Activated naive CD4-positive, alpha-beta T cell treated with anti-CD3 and anti-CD28 coated beads, Interleukin-2, amount 50 U/mL, for 72 hours (primary cell): ENCODE measurements around the gene CD3G. TPM values are rescaled to one million over a fixed set of nuclear protein-coding genes. Genes with fewer than 3 reads are reported as not detected.

Experiments used
- ATAC-seq, 2 donors: fragments of 150-1000 bp; cut with Tn5 transposase; 2 replicates each; pipeline ENCODE4 v1.10.0; 2021; ENCODE audit warnings: mild to moderate bottlenecking in 2 of 2, moderate library complexity in 2 of 2
- DNase-seq, 2 donors: peaks; one replicate each; pipeline ENCODE4 v3.0.0; 2021 to 2022; ENCODE audit warnings: low spot score in 2 of 2
- H3K27ac Mint-ChIP-seq, 2 donors: one replicate each; pipeline ENCODE4 v1.8.0; 2022; ENCODE audit warnings: mild to moderate bottlenecking in 2 of 2, mixed read lengths in 2 of 2
- H3K36me3 Mint-ChIP-seq, 2 donors: one replicate each; pipeline ENCODE4 v1.8.0; 2022; ENCODE audit warnings: mixed read lengths in 2 of 2
- H3K9me3 Mint-ChIP-seq, 2 donors: one replicate each; pipeline ENCODE4 v1.8.0; 2022; ENCODE audit warnings: mixed read lengths in 2 of 2
- total RNA-seq, 2 donors: library from RNA; stranded (reverse); gene quantifications; one replicate each; pipeline ENCODE4 v1.2.3, GENCODE V29; 2022

The CD3G gene
- total RNA-seq, 2 donors from 2014 or later = 82.9 to 123 TPM

DNA sequence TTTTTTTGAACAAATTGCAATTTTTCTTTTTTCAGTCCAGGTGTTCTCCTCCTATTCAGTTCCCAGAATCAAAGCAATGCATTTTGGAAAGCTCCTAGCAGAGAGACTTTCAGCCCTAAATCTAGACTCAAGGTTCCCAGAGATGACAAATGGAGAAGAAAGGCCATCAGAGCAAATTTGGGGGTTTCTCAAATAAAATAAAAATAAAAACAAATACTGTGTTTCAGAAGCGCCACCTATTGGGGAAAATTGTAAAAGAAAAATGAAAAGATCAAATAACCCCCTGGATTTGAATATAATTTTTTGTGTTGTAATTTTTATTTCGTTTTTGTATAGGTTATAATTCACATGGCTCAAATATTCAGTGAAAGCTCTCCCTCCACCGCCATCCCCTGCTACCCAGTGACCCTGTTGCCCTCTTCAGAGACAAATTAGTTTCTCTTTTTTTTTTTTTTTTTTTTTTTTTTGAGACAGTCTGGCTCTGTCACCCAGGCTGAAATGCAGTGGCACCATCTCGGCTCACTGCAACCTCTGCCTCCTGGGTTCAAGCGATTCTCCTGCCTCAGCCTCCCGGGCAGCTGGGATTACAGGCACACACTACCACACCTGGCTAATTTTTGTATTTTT lies 9.1 kb downstream of the CD3G start:
- no peak for DNase-seq
- no peaks in the 10 kb centered on the region for H3K9me3 Mint-ChIP-seq
- peaks cover 10 to 15% of the 10 kb centered on the region in 2 donors for H3K36me3 Mint-ChIP-seq
- ATAC-seq = no peak
- H3K27ac Mint-ChIP-seq = peak overlapping the region; percentile 70 to 80

DNA sequence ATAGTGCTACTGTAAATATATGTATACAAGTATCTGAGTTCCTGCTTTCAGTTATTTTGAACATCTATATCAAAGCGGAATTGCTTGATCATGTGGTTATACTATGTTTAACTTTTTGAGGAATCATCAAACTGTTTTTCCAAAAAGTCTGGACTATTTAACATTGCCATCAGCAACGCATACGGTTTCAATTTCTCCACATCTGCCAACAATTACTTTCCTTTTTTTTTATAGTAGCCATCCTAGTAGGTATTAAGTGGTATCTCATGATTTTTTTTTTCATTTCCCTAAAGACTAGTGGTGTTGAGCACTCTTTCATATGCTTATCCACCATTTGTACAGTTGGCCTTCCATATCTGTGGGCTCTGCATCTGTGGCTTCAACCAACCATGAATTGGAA lies 13.9 kb downstream of the CD3G start:
- Mint-ChIP-seq H3K27ac (peak overlapping the region in 1 of 2 donors; percentile 98), H3K36me3 (peaks cover 6 to 13% of the 10 kb centered on the region in 2 donors), H3K9me3 (no peaks in the 10 kb centered on the region)
- no peak for DNase-seq
- no peak for ATAC-seq

DNA sequence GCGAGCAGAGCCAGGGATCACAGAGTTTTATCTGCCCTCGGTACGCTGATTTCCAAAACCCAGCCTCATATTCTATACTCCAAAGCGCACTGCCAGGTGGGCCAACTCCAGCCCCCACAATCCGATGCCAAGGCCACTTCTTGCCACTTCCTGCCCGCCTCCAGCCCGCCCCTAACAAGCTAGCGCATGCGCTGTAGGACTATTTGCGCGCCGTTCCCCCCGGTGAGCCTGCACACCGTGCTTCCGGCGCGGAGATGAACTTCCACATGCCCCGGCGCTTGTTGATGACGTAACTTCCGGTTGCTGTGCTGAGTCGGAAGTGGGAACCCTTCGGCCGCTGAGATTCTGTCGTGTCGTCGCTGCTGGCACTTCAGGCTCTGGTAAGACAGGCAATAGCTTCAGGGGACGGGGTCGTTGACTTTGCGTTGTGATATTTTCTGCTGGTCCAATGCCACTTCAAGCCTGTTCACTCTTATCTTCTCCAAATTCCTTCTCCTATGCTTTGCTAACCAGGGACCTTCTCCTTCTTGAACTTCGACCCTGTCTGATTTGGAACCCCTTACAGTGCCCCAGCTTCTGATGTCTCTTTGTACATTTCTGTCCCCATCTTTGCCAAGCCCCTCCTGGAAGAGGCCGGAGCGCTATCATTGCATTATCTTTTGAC lies 15.3 kb downstream of the CD3G start, which contains the start of gene UBE4A:
UBE4A (plus strand) TSS at position 306 of the 664 bp plus-strand sequence. CDS start 5,481 bp downstream, outside the sequence.
- peak; percentile 94 to 99 for DNase-seq
- H3K27ac Mint-ChIP-seq = peak within 1 kb of the TSS; percentile 98 to 99
- no peaks in the 10 kb centered on the region for H3K9me3 Mint-ChIP-seq
- ATAC-seq = peak; percentile 97
- peaks cover 11 to 13% of the 10 kb centered on the region in 2 donors for H3K36me3 Mint-ChIP-seq

DNA sequence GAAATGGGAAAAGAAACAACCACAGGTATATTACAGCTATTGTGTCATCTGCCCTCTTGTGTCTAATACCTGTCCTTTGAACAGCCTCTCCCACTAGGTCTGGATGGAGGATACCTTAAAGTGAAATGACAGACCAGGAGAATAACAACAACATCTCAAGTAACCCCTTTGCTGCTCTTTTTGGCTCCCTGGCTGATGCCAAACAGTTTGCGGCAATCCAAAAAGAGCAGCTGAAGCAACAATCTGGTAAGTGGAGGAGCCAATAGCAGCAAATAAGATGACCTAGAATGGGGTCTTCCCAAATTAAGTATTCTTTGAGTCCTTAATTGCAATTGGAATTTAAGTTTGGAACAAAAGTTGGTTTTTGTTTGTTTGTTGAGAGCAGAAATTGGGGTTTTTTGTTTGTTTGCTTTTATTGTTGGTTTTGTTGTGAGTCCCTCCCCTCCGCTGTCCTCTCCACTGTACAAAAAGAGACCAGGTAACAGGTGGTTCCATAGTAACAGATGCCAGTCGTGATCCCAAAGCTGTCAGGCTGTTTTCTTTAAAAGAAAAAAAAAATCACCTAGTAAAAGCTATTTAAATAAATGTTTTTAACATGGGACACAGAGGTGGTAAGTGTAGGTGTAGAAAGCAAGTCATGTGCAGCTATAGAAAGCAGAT lies 20.9 kb downstream of the CD3G start:
- ATAC-seq = no peak
- DNase-seq = no peak
- Mint-ChIP-seq H3K36me3 (peaks cover 8 to 21% of the 10 kb centered on the region in 2 donors), H3K9me3 (no peaks in the 10 kb centered on the region), H3K27ac (peak overlapping the region in 1 of 2 donors; percentile 47)

DNA sequence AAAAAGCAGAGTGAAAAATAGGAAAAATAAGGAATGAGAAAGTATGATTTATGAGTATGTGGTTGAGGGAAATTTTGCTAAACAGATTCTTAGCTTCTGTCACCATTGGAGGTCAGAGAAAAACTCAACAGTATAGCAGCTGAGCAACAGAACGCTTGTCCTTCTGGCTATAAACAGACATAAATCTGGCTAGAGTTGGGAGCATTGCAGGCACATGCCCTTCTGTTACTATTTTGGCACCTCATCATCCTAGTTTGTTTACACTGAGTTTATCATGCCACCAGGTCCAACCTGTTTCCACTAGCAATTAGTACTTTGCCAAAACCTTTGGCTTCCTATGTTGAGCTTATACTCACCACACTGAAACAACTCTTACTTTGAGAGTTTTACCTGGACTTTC lies 22.1 kb downstream of the CD3G start:
- Mint-ChIP-seq H3K27ac (peak overlapping the region in 1 of 2 donors; percentile 23), H3K9me3 (no peaks in the 10 kb centered on the region), H3K36me3 (peaks cover 8 to 21% of the 10 kb centered on the region in 2 donors)
- no peak for ATAC-seq
- no peak for DNase-seq

DNA sequence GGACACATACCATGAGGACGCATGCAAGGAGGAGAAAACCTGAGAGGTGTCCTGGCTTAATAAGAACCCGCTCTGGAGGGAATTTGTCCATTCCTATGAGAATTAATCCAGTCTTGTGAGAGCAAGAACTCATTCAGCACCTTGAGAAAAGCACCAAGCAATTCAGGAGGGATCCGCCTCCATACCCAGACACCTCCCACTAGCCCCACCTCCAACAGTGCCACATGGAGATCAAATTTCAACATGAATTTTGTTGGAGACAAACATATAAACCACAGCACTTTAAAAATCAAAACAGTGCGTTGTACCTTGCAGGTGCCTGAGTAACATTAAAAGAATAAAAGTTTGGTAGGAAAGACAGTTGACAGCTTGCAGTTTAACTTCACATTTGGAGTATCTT lies 26.6 kb downstream of the CD3G start:
- peaks cover 11 to 21% of the 10 kb centered on the region in 2 donors for H3K36me3 Mint-ChIP-seq
- ATAC-seq = no peak
- DNase-seq = no peak

DNA sequence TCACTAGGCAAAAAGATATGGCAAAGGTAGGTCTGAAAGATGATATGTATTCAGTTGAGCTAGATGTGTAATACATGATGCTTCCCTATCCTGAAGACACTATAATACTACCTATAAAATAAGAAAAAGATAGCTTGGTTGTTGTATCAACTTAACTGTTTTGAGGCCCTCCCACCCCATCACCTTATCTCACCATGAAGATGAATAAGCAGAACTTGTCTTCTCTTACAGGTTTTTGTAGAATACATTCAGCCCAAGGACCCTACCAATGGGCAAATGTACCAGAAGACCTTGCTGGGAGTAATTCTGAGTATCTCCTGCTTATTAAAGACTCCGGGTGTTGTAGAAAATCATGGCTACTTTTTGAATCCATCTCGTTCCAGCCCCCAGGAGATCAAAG lies 29.1 kb downstream of the CD3G start:
- Mint-ChIP-seq H3K36me3 (peaks cover 11 to 21% of the 10 kb centered on the region in 2 donors), H3K9me3 (no peaks in the 10 kb centered on the region), H3K27ac (no peak overlapping the region)
- ATAC-seq = no peak
- no peak for DNase-seq

More for the DNA sequence above, 26.6 kb downstream of the CD3G start:
- peak overlapping the region in 1 of 2 donors; percentile 81 for H3K27ac Mint-ChIP-seq
- no peaks in the 10 kb centered on the region for H3K9me3 Mint-ChIP-seq

DNA sequence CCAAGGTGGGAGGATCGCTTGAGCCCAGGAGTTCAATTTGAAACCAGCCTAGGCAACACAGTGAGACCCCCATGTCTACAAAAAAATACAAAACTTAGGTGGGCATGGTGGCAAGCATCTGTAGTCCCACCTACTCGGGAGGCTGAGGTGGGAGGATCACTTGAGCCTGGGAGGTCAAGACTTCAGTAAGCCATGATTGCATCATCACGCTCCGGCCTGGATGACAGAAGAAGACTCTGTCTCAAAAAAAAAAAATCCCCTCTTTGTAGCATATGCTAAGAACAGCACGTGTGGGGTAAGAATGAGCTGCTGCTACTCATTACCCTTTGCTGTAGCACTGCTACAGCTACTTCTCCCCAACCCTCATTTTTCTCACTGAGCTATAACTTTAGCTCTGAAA lies 29.7 kb downstream of the CD3G start:
- Mint-ChIP-seq H3K27ac (no peak overlapping the region), H3K36me3 (peaks cover 8 to 15% of the 10 kb centered on the region in 2 donors), H3K9me3 (no peaks in the 10 kb centered on the region)
- ATAC-seq (no peak), DNase-seq (no peak)

DNA sequence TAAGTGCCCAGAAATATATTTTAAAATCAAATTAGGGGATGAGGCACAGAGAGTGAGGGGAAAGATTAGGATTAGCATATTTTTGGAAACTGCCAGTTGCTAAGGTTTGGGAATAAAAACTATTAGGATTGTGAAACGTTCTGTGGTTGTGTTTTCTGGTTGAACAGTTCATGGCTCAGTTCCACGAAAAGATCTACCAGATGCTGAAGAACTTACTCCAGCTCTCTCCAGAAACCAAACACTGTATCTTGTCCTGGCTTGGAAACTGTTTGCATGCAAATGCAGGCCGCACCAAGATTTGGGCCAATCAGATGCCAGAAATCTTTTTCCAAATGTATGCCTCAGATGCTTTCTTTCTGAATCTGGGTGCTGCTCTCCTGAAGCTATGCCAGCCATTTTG lies 30.6 kb downstream of the CD3G start:
- Mint-ChIP-seq H3K36me3 (peaks cover 6 to 11% of the 10 kb centered on the region in 2 donors), H3K27ac (no peak overlapping the region), H3K9me3 (no peaks in the 10 kb centered on the region)
- ATAC-seq (no peak), DNase-seq (no peak)

DNA sequence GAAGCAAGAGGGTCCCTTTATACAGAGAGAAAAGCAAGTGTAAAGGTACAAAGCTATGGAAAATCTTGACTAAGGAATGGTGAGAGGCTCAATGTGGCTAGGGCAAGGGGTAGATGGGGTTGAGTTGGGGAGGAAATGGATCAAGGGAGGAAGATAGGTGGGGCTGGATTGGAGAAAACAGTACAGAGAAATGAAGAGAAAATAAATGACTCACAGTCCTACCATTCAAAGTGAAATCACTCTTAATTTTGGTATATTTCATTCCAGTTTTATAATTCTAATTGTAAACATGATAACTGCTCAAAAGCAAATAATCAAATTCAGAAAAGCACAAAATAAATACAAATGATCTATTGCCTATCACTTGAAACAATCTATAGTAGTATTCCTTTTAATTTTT lies 31.8 kb downstream of the CD3G start:
- Mint-ChIP-seq H3K36me3 (peaks cover 6 to 13% of the 10 kb centered on the region in 2 donors), H3K27ac (peak overlapping the region in 1 of 2 donors; percentile 33), H3K9me3 (no peaks in the 10 kb centered on the region)
- ATAC-seq = peak in 1 of 2 donors; percentile 48
- DNase-seq = no peak

DNA sequence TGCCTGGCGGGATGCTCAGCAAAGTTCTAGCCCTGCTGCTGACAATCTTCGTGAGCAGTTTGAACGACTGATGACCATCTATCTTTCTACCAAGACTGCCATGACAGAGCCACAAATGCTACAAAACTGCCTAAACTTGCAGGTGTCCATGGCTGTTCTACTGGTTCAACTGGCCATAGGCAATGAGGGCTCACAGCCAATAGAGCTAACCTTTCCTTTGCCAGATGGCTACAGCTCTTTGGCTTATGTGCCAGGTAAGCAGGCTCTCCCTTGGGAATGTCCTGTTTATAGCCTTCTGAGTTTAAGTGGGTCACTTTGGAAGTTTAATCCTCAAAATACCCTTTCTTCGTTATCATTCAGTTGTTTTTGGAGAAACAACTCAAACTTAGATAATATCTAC lies 35.4 kb downstream of the CD3G start:
- no peak overlapping the region for H3K27ac Mint-ChIP-seq
- H3K9me3 Mint-ChIP-seq = no peaks in the 10 kb centered on the region
- DNase-seq (no peak), ATAC-seq (no peak)
- peaks cover 0 to 14% of the 10 kb centered on the region in 2 donors for H3K36me3 Mint-ChIP-seq

DNA sequence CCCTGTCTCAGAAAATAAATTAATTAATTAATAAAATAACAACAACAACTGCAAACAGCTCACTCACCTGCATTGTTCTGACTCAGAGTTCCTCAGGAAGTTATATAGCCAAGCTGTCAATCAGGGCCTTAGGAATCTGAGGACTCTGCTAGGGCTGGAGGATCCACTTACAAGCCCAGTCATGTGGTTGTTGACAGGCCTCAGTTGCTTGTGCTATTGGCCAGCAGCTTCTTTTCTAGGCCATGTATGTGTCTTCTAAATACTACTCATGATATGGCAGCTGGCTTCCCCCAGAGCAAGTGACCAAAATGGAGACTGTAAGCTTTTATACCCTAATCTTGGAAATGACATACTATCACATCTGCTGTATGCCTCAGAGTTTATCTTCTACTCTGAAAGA lies 36.4 kb downstream of the CD3G start:
- Mint-ChIP-seq H3K9me3 (no peaks in the 10 kb centered on the region), H3K27ac (no peak overlapping the region), H3K36me3 (peaks cover 0 to 17% of the 10 kb centered on the region in 2 donors)
- ATAC-seq (no peak), DNase-seq (no peak)

DNA sequence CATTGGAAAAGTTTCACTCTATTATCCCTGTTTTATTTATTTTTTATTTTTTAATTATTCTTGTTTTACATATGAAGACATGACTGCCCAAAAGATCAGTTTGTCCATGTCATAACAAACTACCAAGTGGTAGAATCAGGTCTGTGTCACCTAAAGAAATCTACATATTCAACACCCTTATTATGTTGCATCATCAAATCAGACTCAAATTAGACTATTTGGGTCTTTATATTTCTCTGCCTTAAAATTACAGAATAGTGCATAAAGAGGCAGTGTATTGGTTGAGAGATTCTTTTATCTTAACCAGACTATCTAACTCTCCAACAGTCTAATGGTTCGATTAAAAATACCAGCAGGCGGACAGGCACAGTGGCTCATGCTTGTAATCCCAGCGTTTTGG lies 38.8 kb downstream of the CD3G start:
- Mint-ChIP-seq H3K9me3 (no peaks in the 10 kb centered on the region), H3K36me3 (peaks cover 11 to 26% of the 10 kb centered on the region in 2 donors), H3K27ac (no peak overlapping the region)
- DNase-seq = no peak
- ATAC-seq = no peak

DNA sequence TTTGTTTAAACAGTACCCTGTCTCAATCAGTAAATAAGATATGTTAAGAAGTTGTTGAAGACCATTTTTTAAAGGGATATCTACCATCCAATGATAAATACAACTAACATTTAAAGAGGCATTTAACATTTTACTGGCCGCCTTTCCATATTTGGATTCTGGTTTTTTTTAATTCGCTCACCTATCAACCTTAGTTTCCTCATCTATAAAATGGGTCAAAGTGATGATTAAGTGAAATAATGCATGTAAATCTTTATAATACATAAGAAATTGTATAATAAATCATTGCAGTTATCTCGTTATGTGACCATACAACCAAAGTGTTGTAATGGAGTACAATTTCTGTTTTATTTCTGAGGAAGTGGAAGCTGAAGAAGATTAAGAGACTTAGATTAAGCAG lies 39.5 kb downstream of the CD3G start:
- Mint-ChIP-seq H3K36me3 (peaks cover 11 to 26% of the 10 kb centered on the region in 2 donors), H3K27ac (no peak overlapping the region)
- no peak for ATAC-seq

DNA sequence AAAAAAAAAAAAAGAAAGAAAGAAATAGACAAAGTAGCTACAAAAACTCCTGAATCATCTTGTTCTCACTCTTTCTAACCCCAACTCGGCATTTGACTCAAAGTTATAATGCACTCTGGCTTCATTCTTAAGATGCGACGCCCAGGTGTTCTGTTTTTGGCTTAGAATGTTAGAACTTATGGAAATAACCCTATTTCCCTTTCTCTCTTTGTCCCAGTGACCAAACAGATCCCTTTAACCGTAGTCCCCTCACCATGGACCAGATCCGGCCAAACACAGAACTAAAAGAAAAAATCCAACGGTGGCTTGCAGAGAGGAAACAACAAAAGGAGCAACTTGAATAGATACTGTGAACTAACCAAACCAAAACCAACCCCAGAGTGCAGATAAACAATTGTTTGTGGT lies 52.0 kb downstream of the CD3G start:
- ATAC-seq (peak in 1 of 2 donors; percentile 38), DNase-seq (no peak)
- peak overlapping the region; percentile 28 to 51 for H3K27ac Mint-ChIP-seq
- no peaks in the 10 kb centered on the region for H3K9me3 Mint-ChIP-seq
- H3K36me3 Mint-ChIP-seq = peaks cover 9 to 17% of the 10 kb centered on the region in 2 donors

More for the DNA sequence above, 39.5 kb downstream of the CD3G start:
- H3K9me3 Mint-ChIP-seq = no peaks in the 10 kb centered on the region
- DNase-seq = no peak

DNA sequence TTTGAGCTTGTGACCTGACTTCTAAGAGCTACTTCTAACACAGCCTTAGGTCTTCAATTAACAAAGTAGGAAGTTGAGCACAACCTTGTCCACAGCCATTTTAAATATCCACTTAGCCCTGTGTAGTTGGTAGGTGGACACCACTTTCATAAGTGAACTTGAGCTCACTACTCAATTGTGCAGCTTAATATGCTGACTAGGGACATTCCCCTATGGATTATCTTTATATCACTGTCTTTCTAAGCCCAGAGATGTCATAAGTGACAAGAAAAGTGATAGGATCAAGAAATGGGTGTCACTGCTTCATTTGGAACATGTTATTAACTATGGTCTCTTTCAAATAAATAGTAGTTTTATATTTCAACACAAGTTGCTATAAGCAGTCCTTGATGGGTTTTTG lies 53.3 kb downstream of the CD3G start:
- H3K27ac Mint-ChIP-seq = no peak overlapping the region
- H3K36me3 Mint-ChIP-seq = peaks cover 20 to 27% of the 10 kb centered on the region in 2 donors
- ATAC-seq (no peak), DNase-seq (no peak)
- no peaks in the 10 kb centered on the region for H3K9me3 Mint-ChIP-seq
